Measurements from ENCODE around the gene LRP8.

LRP8 gene

DNA sequence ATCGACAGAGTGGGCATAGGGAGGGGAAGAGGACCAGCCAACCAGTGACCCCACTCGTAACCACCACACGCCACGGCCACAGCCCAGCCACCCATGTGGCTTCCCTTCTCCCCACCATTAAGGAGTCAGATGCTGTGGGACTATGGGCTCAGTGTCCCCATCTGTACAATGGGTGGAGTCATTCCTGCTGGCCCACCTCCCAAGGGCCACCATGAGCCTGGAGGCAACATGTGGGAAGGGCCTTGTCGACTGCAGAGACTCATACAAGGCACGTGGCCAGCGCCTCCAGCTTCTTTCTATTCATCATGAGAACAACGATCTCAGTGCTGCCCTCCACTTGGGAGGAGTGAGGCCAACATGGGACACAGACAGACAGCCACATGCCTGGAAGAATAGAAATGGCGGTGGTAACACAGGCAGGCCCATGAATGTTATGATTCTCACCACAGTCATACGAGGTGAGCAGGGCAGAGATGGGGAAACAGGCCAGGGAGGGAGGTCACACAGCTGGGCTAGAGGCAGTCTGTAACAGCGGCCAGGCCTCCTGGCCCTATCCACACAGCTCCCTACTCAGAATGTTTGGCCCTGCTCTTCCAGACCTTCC lies 16.1 kb downstream of the LRP8 start:
- peaks cover 19% of the 10 kb centered on the region; the same call in 1 of the 2 replicates for H3K36me3 ChIP-seq (ENCODE audit: insufficient read depth)
- H3K9ac ChIP-seq: no peak overlapping the region
- H3K4me3 ChIP-seq (IDR thresholded peaks at IDR 0.05; ENCODE audit: insufficient read depth, low read depth, low read length): no peak overlapping the region
- no peak overlapping the region for H3K4me2 ChIP-seq
- TF ChIP-seq, protein P1, sequence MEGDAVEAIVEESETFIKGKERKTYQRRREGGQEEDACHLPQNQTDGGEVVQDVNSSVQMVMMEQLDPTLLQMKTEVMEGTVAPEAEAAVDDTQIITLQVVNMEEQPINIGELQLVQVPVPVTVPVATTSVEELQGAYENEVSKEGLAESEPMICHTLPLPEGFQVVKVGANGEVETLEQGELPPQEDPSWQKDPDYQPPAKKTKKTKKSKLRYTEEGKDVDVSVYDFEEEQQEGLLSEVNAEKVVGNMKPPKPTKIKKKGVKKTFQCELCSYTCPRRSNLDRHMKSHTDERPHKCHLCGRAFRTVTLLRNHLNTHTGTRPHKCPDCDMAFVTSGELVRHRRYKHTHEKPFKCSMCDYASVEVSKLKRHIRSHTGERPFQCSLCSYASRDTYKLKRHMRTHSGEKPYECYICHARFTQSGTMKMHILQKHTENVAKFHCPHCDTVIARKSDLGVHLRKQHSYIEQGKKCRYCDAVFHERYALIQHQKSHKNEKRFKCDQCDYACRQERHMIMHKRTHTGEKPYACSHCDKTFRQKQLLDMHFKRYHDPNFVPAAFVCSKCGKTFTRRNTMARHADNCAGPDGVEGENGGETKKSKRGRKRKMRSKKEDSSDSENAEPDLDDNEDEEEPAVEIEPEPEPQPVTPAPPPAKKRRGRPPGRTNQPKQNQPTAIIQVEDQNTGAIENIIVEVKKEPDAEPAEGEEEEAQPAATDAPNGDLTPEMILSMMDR (conservative IDR thresholded peaks at IDR 0.05; ENCODE audit: low read depth, low read length): no peak
- 0 out of 2 replicates have a peak, but pooled peaks cover 13% of the 10 kb centered on the region for H4K20me1 ChIP-seq (ENCODE audit: insufficient read depth)
- H3K27me3 ChIP-seq (ENCODE audit: insufficient read depth, low read depth): no peaks in the 10 kb centered on the region
- no peak overlapping the region for H2AFZ ChIP-seq (ENCODE audit: low read depth)
- no peak overlapping the region for H3K27ac ChIP-seq
- peaks cover 10% of the 10 kb centered on the region for H3K4me1 ChIP-seq (ENCODE audit: low read depth, poor library complexity, severe bottlenecking)
- H3K79me2 ChIP-seq (ENCODE audit: insufficient read depth, low read depth): peaks cover 85% of the 10 kb centered on the region; the same call in 1 of the 2 replicates

DNA sequence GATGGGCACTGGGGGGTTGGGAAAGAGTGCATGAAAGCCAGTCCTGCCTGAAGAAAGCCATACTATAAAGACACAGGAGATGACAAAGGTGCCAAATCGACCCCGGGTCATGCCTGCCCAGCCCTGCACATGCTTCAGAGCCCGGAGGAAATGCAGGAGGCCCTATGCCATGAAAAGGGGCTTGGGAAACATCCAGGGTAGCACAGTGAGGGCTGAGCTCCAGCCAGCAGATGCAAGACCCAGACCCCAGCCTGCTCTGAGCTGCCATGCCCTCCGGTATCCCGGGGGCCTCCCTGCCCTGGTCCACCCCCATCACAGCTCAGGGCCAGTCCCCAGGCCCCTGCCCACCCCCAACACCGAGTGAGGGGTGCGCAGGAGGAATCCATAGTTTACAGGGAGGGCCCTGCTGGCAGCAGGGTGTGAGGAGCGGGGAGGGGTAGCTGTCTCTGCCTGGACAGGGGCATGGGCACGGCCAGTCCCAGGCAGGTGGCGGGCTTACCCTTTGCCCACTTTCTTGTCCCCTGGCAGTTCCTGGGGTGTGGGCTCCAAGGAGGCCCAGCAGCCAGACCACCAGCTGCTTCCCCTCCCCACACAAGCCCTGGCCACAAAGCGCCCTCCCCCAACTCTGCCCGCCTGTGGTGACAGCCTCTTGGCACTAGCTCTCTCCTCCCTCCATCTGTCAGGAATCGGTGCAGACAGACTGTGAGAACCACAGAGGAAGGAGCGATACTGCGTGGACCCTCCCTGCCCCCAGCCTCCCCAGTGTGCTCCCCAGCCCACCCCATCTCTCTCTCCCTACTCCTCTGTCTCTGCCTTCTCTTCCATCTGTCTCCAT lies 16.8 kb downstream of the LRP8 start:
- TF ChIP-seq, protein P1 (conservative IDR thresholded peaks at IDR 0.05; ENCODE audit: low read depth, low read length): no peak
- H2AFZ ChIP-seq (ENCODE audit: low read depth): no peak overlapping the region
- H3K36me3 ChIP-seq (ENCODE audit: insufficient read depth): peaks cover 19% of the 10 kb centered on the region; the same call in 1 of the 2 replicates
- H3K9ac ChIP-seq: no peak overlapping the region
- peaks cover 3% of the 10 kb centered on the region for H3K4me1 ChIP-seq (ENCODE audit: low read depth, poor library complexity, severe bottlenecking)
- no peak overlapping the region for H3K27ac ChIP-seq
- no peak overlapping the region for H3K4me2 ChIP-seq
- H3K79me2 ChIP-seq (ENCODE audit: insufficient read depth, low read depth): peaks cover 86% of the 10 kb centered on the region; the same call in 1 of the 2 replicates
- no peak overlapping the region for H3K4me3 ChIP-seq (IDR thresholded peaks at IDR 0.05; ENCODE audit: insufficient read depth, low read depth, low read length)
- H4K20me1 ChIP-seq (ENCODE audit: insufficient read depth): 0 out of 2 replicates have a peak, but pooled peaks cover 13% of the 10 kb centered on the region
- H3K27me3 ChIP-seq (ENCODE audit: insufficient read depth, low read depth): no peaks in the 10 kb centered on the region

DNA sequence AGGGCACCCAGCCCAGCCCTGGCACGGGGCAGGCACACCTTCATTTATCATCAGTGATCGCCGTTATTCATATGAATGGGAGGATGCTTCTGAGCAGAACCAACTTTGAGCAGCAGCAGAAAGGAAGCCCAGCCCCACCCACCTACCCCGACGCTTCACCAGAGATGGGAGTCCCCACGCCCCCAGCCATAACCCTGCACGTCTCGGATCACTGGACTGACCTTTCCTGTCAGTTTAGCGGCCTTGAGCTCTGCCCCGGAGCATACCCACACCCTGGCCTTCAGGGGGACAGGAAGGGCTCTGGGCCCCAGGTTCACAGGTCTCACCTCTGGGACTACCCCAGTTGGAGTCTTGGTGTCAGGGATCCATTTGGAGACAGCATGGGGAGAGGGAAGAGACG lies 18.1 kb downstream of the LRP8 start:
- H3K79me2 ChIP-seq (ENCODE audit: insufficient read depth, low read depth): peaks cover 85% of the 10 kb centered on the region; the same call in 1 of the 2 replicates

DNA sequence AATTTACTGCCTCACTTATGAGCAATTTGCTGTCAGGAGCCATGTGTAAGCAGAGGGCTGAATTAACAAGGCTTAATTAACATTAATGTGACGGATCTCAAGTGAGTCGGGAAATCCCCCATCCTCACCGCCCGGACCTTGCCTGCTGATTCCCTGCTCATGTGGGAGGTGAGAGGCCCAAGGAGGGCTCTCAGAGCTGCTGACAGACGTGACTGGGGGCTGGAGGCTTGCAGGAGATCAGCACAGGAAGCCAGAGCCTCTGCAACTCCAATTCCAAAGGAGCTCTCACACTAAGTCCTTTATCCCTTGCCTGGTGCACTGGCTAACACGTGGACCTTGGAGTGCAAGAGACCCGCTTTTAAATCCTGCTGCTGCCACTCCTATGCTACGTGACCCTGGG lies 19.4 kb downstream of the LRP8 start:
- H3K27ac ChIP-seq: no peak overlapping the region
- TF ChIP-seq, protein P1 (conservative IDR thresholded peaks at IDR 0.05; ENCODE audit: low read depth, low read length): no peak

More for the DNA sequence above, 18.1 kb downstream of the LRP8 start:
- Histone ChIP-seq H3K27me3 (ENCODE audit: insufficient read depth, low read depth) (no peaks in the 10 kb centered on the region), H3K36me3 (ENCODE audit: insufficient read depth) (peaks cover 15% of the 10 kb centered on the region; the same call in 1 of the 2 replicates), H3K4me2 (no peak overlapping the region), H4K20me1 (ENCODE audit: insufficient read depth) (peaks cover 13% of the 10 kb centered on the region; the same call in 1 of the 2 replicates), H2AFZ (ENCODE audit: low read depth) (no peak overlapping the region), H3K4me3 (IDR thresholded peaks at IDR 0.05; ENCODE audit: insufficient read depth, low read depth, low read length) (no peak overlapping the region), H3K4me1 (ENCODE audit: low read depth, poor library complexity, severe bottlenecking) (no peaks in the 10 kb centered on the region), H3K27ac (no peak overlapping the region), H3K9ac (no peak overlapping the region)
- TF ChIP-seq, protein P1 (conservative IDR thresholded peaks at IDR 0.05; ENCODE audit: low read depth, low read length): no peak

More for the DNA sequence above, 19.4 kb downstream of the LRP8 start:
- Histone ChIP-seq H3K79me2 (ENCODE audit: insufficient read depth, low read depth) (peaks cover 93% of the 10 kb centered on the region; the same call in 1 of the 2 replicates), H3K4me3 (IDR thresholded peaks at IDR 0.05; ENCODE audit: insufficient read depth, low read depth, low read length) (no peak overlapping the region), H3K36me3 (ENCODE audit: insufficient read depth) (peaks cover 15% of the 10 kb centered on the region; the same call in 1 of the 2 replicates), H3K9ac (no peak overlapping the region), H4K20me1 (ENCODE audit: insufficient read depth) (peaks cover 18% of the 10 kb centered on the region; the same call in 1 of the 2 replicates), H3K27me3 (ENCODE audit: insufficient read depth, low read depth) (no peaks in the 10 kb centered on the region), H2AFZ (ENCODE audit: low read depth) (no peak overlapping the region), H3K4me2 (no peak overlapping the region), H3K4me1 (ENCODE audit: low read depth, poor library complexity, severe bottlenecking) (no peaks in the 10 kb centered on the region)

All from KMS-11 (cell line).